ENCODE measurements around the gene SLC1A7.

Gene SLC1A7

DNA sequence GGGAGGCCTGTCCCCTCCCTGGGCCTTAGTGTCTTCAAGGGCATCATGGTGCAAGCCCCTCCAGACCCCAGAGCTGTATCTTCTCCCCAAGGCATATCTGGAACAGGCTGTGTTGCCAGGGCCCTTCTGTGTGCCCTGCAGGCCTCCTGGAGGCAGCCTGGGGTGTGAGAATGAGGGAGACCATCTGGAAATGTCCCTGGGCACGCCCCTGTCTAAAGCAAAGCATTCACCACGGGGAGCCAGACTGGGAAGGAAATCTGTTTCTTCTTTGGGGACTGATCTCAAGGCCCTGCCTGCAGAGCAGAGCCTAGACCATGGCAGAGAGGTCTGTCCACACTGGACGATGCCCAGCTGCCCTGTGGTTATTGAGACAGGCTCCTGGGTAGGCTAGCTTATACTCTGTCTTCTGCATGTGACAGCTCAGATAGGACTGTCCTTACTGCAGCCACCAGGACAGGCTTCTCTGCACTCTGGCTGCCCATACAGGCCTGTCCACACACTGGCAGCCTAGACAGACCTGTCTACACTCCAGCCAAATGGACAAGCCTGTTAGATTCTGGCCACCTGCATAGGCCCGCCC is 55.9 kb downstream of the SLC1A7 start:
- no peaks in the 10 kb centered on the region for H3K9me2 ChIP-seq (replicated peaks; ENCODE audit: low read depth, low read length)
- H3K27me3 ChIP-seq (ENCODE audit: insufficient read depth, low read length, poor library complexity, severe bottlenecking): no peaks in the 10 kb centered on the region
- no peak overlapping the region for H3K4me3 ChIP-seq (ENCODE audit: low read length, poor library complexity, severe bottlenecking)
- no peaks in the 10 kb centered on the region for H3K9me3 ChIP-seq (ENCODE audit: insufficient read depth, low read depth, low read length)
- H3K9ac ChIP-seq (ENCODE audit: low read depth, low read length, poor library complexity, severe bottlenecking): no peak overlapping the region
- H3K4me1 ChIP-seq (ENCODE audit: insufficient read depth, low read length, poor library complexity, severe bottlenecking): no peaks in the 10 kb centered on the region
- no peak overlapping the region for H2AFZ ChIP-seq (ENCODE audit: low read length)
- no peaks in the 10 kb centered on the region for H3K79me2 ChIP-seq (ENCODE audit: insufficient read depth, low read length)
- no peaks in the 10 kb centered on the region for H3F3A ChIP-seq (ENCODE audit: low read depth)
- no peaks in the 10 kb centered on the region for H4K20me1 ChIP-seq (ENCODE audit: insufficient read depth, low read length, poor library complexity, severe bottlenecking)
- TF ChIP-seq, protein P1, sequence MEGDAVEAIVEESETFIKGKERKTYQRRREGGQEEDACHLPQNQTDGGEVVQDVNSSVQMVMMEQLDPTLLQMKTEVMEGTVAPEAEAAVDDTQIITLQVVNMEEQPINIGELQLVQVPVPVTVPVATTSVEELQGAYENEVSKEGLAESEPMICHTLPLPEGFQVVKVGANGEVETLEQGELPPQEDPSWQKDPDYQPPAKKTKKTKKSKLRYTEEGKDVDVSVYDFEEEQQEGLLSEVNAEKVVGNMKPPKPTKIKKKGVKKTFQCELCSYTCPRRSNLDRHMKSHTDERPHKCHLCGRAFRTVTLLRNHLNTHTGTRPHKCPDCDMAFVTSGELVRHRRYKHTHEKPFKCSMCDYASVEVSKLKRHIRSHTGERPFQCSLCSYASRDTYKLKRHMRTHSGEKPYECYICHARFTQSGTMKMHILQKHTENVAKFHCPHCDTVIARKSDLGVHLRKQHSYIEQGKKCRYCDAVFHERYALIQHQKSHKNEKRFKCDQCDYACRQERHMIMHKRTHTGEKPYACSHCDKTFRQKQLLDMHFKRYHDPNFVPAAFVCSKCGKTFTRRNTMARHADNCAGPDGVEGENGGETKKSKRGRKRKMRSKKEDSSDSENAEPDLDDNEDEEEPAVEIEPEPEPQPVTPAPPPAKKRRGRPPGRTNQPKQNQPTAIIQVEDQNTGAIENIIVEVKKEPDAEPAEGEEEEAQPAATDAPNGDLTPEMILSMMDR (conservative IDR thresholded peaks at IDR 0.05; ENCODE audit: low read length): no peak
- TF ChIP-seq EZH2phosphoT487 (IDR thresholded peaks at IDR 0.05; ENCODE audit: borderline replicate concordance): no peak
- H3K36me3 ChIP-seq (ENCODE audit: insufficient read depth, low read length): no peaks in the 10 kb centered on the region
- H3K4me2 ChIP-seq (ENCODE audit: low read depth, low read length, poor library complexity, severe bottlenecking): no peak overlapping the region

GRCh38 chr1:53085405-53085804 is 57.0 kb downstream of the SLC1A7 start:
- H3K27me3 ChIP-seq (ENCODE audit: insufficient read depth, low read length, poor library complexity, severe bottlenecking): no peaks in the 10 kb centered on the region
- H3K9me2 ChIP-seq (replicated peaks; ENCODE audit: low read depth, low read length): no peaks in the 10 kb centered on the region
- no peaks in the 10 kb centered on the region for H3K9me3 ChIP-seq (ENCODE audit: insufficient read depth, low read depth, low read length)
- H4K20me1 ChIP-seq (ENCODE audit: insufficient read depth, low read length, poor library complexity, severe bottlenecking): no peaks in the 10 kb centered on the region
- H3F3A ChIP-seq (ENCODE audit: low read depth): no peaks in the 10 kb centered on the region
- TF ChIP-seq, protein P1 (conservative IDR thresholded peaks at IDR 0.05; ENCODE audit: low read length): no peak
- TF ChIP-seq EZH2phosphoT487 (IDR thresholded peaks at IDR 0.05; ENCODE audit: borderline replicate concordance): no peak
- H3K4me3 ChIP-seq (ENCODE audit: low read length, poor library complexity, severe bottlenecking): no peak overlapping the region
- no peak overlapping the region for H3K4me2 ChIP-seq (ENCODE audit: low read depth, low read length, poor library complexity, severe bottlenecking)
- H2AFZ ChIP-seq (ENCODE audit: low read length): no peak overlapping the region
- no peaks in the 10 kb centered on the region for H3K36me3 ChIP-seq (ENCODE audit: insufficient read depth, low read length)
- H3K9ac ChIP-seq (ENCODE audit: low read depth, low read length, poor library complexity, severe bottlenecking): no peak overlapping the region
- H3K4me1 ChIP-seq (ENCODE audit: insufficient read depth, low read length, poor library complexity, severe bottlenecking): no peaks in the 10 kb centered on the region
- no peaks in the 10 kb centered on the region for H3K79me2 ChIP-seq (ENCODE audit: insufficient read depth, low read length)

- Histone ChIP-seq H3K4me3 (ENCODE audit: low read length, poor library complexity, severe bottlenecking) (no peak overlapping the region), H3K4me2 (ENCODE audit: low read depth, low read length, poor library complexity, severe bottlenecking) (no peak overlapping the region), H4K20me1 (ENCODE audit: insufficient read depth, low read length, poor library complexity, severe bottlenecking) (no peaks in the 10 kb centered on the region), H3K79me2 (ENCODE audit: insufficient read depth, low read length) (no peaks in the 10 kb centered on the region), H3K9me3 (ENCODE audit: insufficient read depth, low read depth, low read length) (no peaks in the 10 kb centered on the region), H3K4me1 (ENCODE audit: insufficient read depth, low read length, poor library complexity, severe bottlenecking) (no peaks in the 10 kb centered on the region), H3K9ac (ENCODE audit: low read depth, low read length, poor library complexity, severe bottlenecking) (no peak overlapping the region), H3K27me3 (ENCODE audit: insufficient read depth, low read length, poor library complexity, severe bottlenecking) (no peaks in the 10 kb centered on the region), H2AFZ (ENCODE audit: low read length) (no peak overlapping the region), H3F3A (ENCODE audit: low read depth) (no peaks in the 10 kb centered on the region), H3K9me2 (replicated peaks; ENCODE audit: low read depth, low read length) (no peaks in the 10 kb centered on the region), H3K36me3 (ENCODE audit: insufficient read depth, low read length) (no peaks in the 10 kb centered on the region)
- TF ChIP-seq EZH2phosphoT487 (IDR thresholded peaks at IDR 0.05; ENCODE audit: borderline replicate concordance): no peak
- TF ChIP-seq, protein P1 (conservative IDR thresholded peaks at IDR 0.05; ENCODE audit: low read length): no peak
These were observed 57.9 kb downstream of the SLC1A7 start for GRCh38 chr1:53084589-53084971.
